Colonic mucosa (tissue), 4 donors: ENCODE data around the gene FER1L5. TPM values are rescaled to one million over a fixed set of nuclear protein-coding genes. Genes with fewer than 3 reads are reported as not detected.

Source experiments
- DNase-seq: peaks from one replicate; pipeline ENCODE4 v3.0.0-alpha.2; 2020
- H3K27ac ChIP-seq: fragments of 200-600 bp; one replicate; pipeline ENCODE4 v1.8.0; 2021
- H3K27me3 ChIP-seq: fragments of 200-600 bp; one replicate; pipeline ENCODE4 v1.8.0; 2021
- H3K36me3 ChIP-seq: fragments of 200-600 bp; one replicate; pipeline ENCODE4 v1.8.0; 2021
- H3K4me1 ChIP-seq: fragments of 200-600 bp; one replicate; pipeline ENCODE4 v1.8.0; 2021; ENCODE audit warnings: mild to moderate bottlenecking
- H3K4me3 ChIP-seq: fragments of 200-600 bp; one replicate; pipeline ENCODE4 v1.8.0; 2021
- H3K9ac ChIP-seq, 2 donors: one replicate each; pipeline ENCODE4 v1.7.0; 2013; ENCODE audit warnings: control low read depth in 2 of 2, low read depth in 2 of 2, low read length in 2 of 2
- H3K9me3 ChIP-seq: fragments of 200-600 bp; one replicate; pipeline ENCODE4 v1.8.0; 2021
- CTCF ChIP-seq: fragments of 200-600 bp; IDR thresholded peaks from one replicate; pipeline ENCODE4 v1.8.0; 2022; ENCODE audit warnings: antibody characterized with exemption, mild to moderate bottlenecking
- intact Hi-C: fragments of 100-400 bp; cut with DNase I; formaldehyde crosslinking; loops from one replicate; pipeline ENCODE4 v1.14.1; 2022
- total RNA-seq, 2 donors: library from RNA; stranded (reverse); fragmentation: NEBNext Ultra II Directional in 1 of 2; extraction: Animal tissue kit (Norgen Biotek cat#: 25700) in 1 of 2; gene quantifications; one replicate each; pipeline ENCODE4 v1.2.1, GENCODE V29; 2021
- donor health status: healthy.
- donor health status: DM: no; HTN: no; CAD: no.
- donor health status: DM: no; HTN: no; CAD: no.

Gene FER1L5
- total RNA-seq, 2 donors from 2014 or later, result not detected

GRCh38 chr2:96616535-96616934 lies 26.0 kb upstream of the FER1L5 start:
- Histone ChIP-seq H3K4me1 (no peaks in the 10 kb centered on the region), H3K9ac (no peak overlapping the region), H3K9me3 (no peaks in the 10 kb centered on the region), H3K36me3 (peaks cover 24% of the 10 kb centered on the region), H3K4me3 (no peak overlapping the region), H3K27me3 (no peaks in the 10 kb centered on the region), H3K27ac (no peak overlapping the region)
- intact Hi-C loops, result loop anchor here (10.0 kb wide), 1 partner anchor 188 kb away; no protein-coding TSS in a partner anchor
- no peak for TF ChIP-seq CTCF
- DNase-seq, result no peak

GRCh38 chr2:96617012-96617411 lies 25.6 kb upstream of the FER1L5 start:
- Histone ChIP-seq H3K4me1 (no peaks in the 10 kb centered on the region), H3K27me3 (no peaks in the 10 kb centered on the region), H3K4me3 (no peak overlapping the region), H3K36me3 (peaks cover 24% of the 10 kb centered on the region), H3K9ac (no peak overlapping the region), H3K27ac (no peak overlapping the region), H3K9me3 (no peaks in the 10 kb centered on the region)
- TF ChIP-seq CTCF, result no peak
- intact Hi-C loops, result loop anchor here (10.0 kb wide), 1 partner anchor 188 kb away; no protein-coding TSS in a partner anchor
- DNase-seq, result no peak

GRCh38 chr2:96618596-96619283 lies 23.8 kb upstream of the FER1L5 start:
- peaks cover 9% of the 10 kb centered on the region for H3K36me3 ChIP-seq
- H3K4me3 ChIP-seq, result no peak overlapping the region
- DNase-seq, result no peak
- intact Hi-C loops, result loop anchor here (10.0 kb wide), 1 partner anchor 186 kb away; no protein-coding TSS in a partner anchor
- H3K27me3 ChIP-seq, result no peaks in the 10 kb centered on the region
- H3K9me3 ChIP-seq, result no peaks in the 10 kb centered on the region
- no peak for TF ChIP-seq CTCF
- H3K9ac ChIP-seq, result no peak overlapping the region
- H3K4me1 ChIP-seq, result no peaks in the 10 kb centered on the region
- H3K27ac ChIP-seq, result no peak overlapping the region

- Histone ChIP-seq H3K4me3 (no peak overlapping the region), H3K4me1 (no peaks in the 10 kb centered on the region), H3K27ac (no peak overlapping the region), H3K27me3 (no peaks in the 10 kb centered on the region), H3K36me3 (peaks cover 9% of the 10 kb centered on the region), H3K9me3 (no peaks in the 10 kb centered on the region), H3K9ac (peak overlapping the region in 1 of 2 donors; percentile 4)
- TF ChIP-seq CTCF, result no peak
- no peak for DNase-seq
- intact Hi-C loops, result no loop called here
Observed at GRCh38 chr2:96622544-96622943, 20.0 kb upstream of the FER1L5 start.

- intact Hi-C loops, result no loop called here
- no peak for TF ChIP-seq CTCF
- Histone ChIP-seq H3K27me3 (no peaks in the 10 kb centered on the region), H3K9ac (no peak overlapping the region), H3K27ac (no peak overlapping the region), H3K4me3 (no peak overlapping the region), H3K4me1 (no peaks in the 10 kb centered on the region), H3K36me3 (peaks cover 9% of the 10 kb centered on the region), H3K9me3 (no peaks in the 10 kb centered on the region)
- no peak for DNase-seq
Observed at GRCh38 chr2:96623116-96623515, 19.4 kb upstream of the FER1L5 start.
